Smooth muscle cell (in vitro differentiated cells): ENCODE data around the gene MYO1C. TPM values are rescaled to one million over a fixed set of nuclear protein-coding genes. Genes with fewer than 3 reads are reported as not detected.
A peak's percentile ranks its signal among the peaks of the same experiment; 100 is the strongest.

Experiments
- DNase-seq: peaks from one replicate; lab custom pipeline; 2025; ENCODE audit not compliant: unreplicated experiment; lab: John Stamatoyannopoulos, UW
- H2AFZ ChIP-seq: fragments of 200-600 bp; sonication (generic); 2 replicates; pipeline ENCODE4 v1.6.0; 2016; ENCODE audit warnings: antibody characterized with exemption, low read depth, mild to moderate bottlenecking
- H3F3A ChIP-seq: fragments of 200-600 bp; sonication (generic); 2 replicates; pipeline ENCODE4 v1.6.0; 2017; ENCODE audit warnings: antibody characterized with exemption, low read depth
- H3K27ac ChIP-seq: fragments of 200-600 bp; sonication (generic); 2 replicates; pipeline ENCODE4 v1.5.1; 2016; ENCODE audit warnings: low read depth, mild to moderate bottlenecking
- H3K27me3 ChIP-seq: fragments of 200-600 bp; sonication (generic); 2 replicates; pipeline ENCODE4 v1.6.1; 2016; ENCODE audit warnings: low read depth, mild to moderate bottlenecking
- H3K36me3 ChIP-seq: fragments of 200-600 bp; sonication (generic); 2 replicates; pipeline ENCODE4 v1.5.1; 2016; ENCODE audit warnings: low read depth
- H3K4me1 ChIP-seq: fragments of 200-600 bp; sonication (generic); 2 replicates; pipeline ENCODE4 v1.5.1; 2016; ENCODE audit warnings: low read depth
- H3K4me2 ChIP-seq: fragments of 200-600 bp; sonication (generic); 2 replicates; pipeline ENCODE4 v1.6.0; 2016; ENCODE audit warnings: mild to moderate bottlenecking
- H3K4me3 ChIP-seq: fragments of 200-600 bp; sonication (generic); 2 replicates; pipeline ENCODE4 v1.5.1; 2016; ENCODE audit warnings: mild to moderate bottlenecking
- H3K79me2 ChIP-seq: fragments of 200-600 bp; sonication (generic); 2 replicates; pipeline ENCODE4 v1.6.0; 2016; ENCODE audit warnings: low read depth, mild to moderate bottlenecking
- H3K9ac ChIP-seq: fragments of 200-600 bp; sonication (generic); 2 replicates; pipeline ENCODE4 v1.6.0; 2016; ENCODE audit warnings: low read depth
- H3K9me3 ChIP-seq: fragments of 200-600 bp; sonication (generic); replicated peaks from 2 replicates; pipeline ENCODE4 v1.5.1; 2016; ENCODE audit warnings: low read depth
- H4K20me1 ChIP-seq: fragments of 200-600 bp; sonication (generic); 2 replicates; pipeline ENCODE4 v1.6.0; 2016; ENCODE audit warnings: low read depth
- CTCF ChIP-seq: fragments of 200-600 bp; sonication (generic); IDR thresholded peaks from 2 replicates; pipeline ENCODE4 v1.5.1; 2017; ENCODE audit warnings: borderline replicate concordance, mild to moderate bottlenecking, antibody characterized with exemption; ENCODE audit not compliant: insufficient read depth, poor library complexity, severe bottlenecking
- WGBS: methylation state at CpG from one replicate; pipeline ENCODE4 v1.1.7; 2016; ENCODE audit warnings: low lambda C conversion rate; 5-methylcytosine and 5-hydroxymethylcytosine counted together
- polyA plus RNA-seq: library from polyadenylated mRNA; unstranded; fragments of >200 nt; fragmentation: Nextera tagmentation; extraction: Ambion mirVana; gene quantifications from 2 replicates; pipeline ENCODE4 v1.2.1, GENCODE V29; 2016
- total RNA-seq: library from RNA; depleted of rRNA; stranded (reverse); fragments of >200 nt; gene quantifications from 2 replicates; pipeline ENCODE4 v1.2.3, GENCODE V29; 2014

Gene MYO1C
- total and polyA plus RNA-seq, 2 experiments from 2014 or later: 80.4 to 81.5 TPM

GRCh38 chr17:1498233-1498632 lies 5.7 kb upstream of the MYO1C start:
- peak overlapping the region; percentile 53 for H3K4me2 ChIP-seq
- H3K9me3 ChIP-seq: no peaks in the 10 kb centered on the region
- 85% methylated on average over 2 of the region's 2 CpGs for WGBS
- H3K79me2 ChIP-seq: no peaks in the 10 kb centered on the region
- TF ChIP-seq CTCF: no peak
- no peaks in the 10 kb centered on the region for H3K4me1 ChIP-seq
- no peaks in the 10 kb centered on the region for H4K20me1 ChIP-seq
- H3K27me3 ChIP-seq: no peaks in the 10 kb centered on the region
- H3K27ac ChIP-seq: peak overlapping the region; percentile 88
- no peak overlapping the region for H2AFZ ChIP-seq
- DNase-seq: no peak
- H3F3A ChIP-seq: peaks cover 10% of the 10 kb centered on the region
- H3K9ac ChIP-seq: peak overlapping the region; percentile 61
- no peak overlapping the region for H3K4me3 ChIP-seq
- H3K36me3 ChIP-seq: no peaks in the 10 kb centered on the region

GRCh38 chr17:1497831-1498230 lies 5.3 kb upstream of the MYO1C start:
- no peak for TF ChIP-seq CTCF
- Histone ChIP-seq H3K4me1 (no peaks in the 10 kb centered on the region), H3K79me2 (no peaks in the 10 kb centered on the region), H3K27ac (peak overlapping the region; percentile 88), H3K36me3 (no peaks in the 10 kb centered on the region), H3K9ac (no peak overlapping the region), H3K27me3 (no peaks in the 10 kb centered on the region), H3F3A (peaks cover 10% of the 10 kb centered on the region), H2AFZ (no peak overlapping the region), H3K9me3 (no peaks in the 10 kb centered on the region), H4K20me1 (no peaks in the 10 kb centered on the region), H3K4me2 (no peak overlapping the region), H3K4me3 (no peak overlapping the region)
- no peak for DNase-seq
- 90% methylated on average over 15 of the region's 15 CpGs for WGBS

- no peaks in the 10 kb centered on the region for H3K4me1 ChIP-seq
- no peak overlapping the region for H2AFZ ChIP-seq
- TF ChIP-seq CTCF: no peak
- no peaks in the 10 kb centered on the region for H4K20me1 ChIP-seq
- DNase-seq: no peak
- H3K9ac ChIP-seq: no peak overlapping the region
- no peak overlapping the region for H3K4me3 ChIP-seq
- H3F3A ChIP-seq: peaks cover 10% of the 10 kb centered on the region
- no peak overlapping the region for H3K4me2 ChIP-seq
- H3K27me3 ChIP-seq: no peaks in the 10 kb centered on the region
- 44% methylated on average over 14 of the region's 14 CpGs for WGBS
- no peaks in the 10 kb centered on the region for H3K36me3 ChIP-seq
- no peak overlapping the region for H3K27ac ChIP-seq
- H3K79me2 ChIP-seq: no peaks in the 10 kb centered on the region
- no peaks in the 10 kb centered on the region for H3K9me3 ChIP-seq
Measured at GRCh38 chr17:1496869-1497268, 4.4 kb upstream of the MYO1C start.

- WGBS: 88% methylated on average over 14 of the region's 14 CpGs
- Histone ChIP-seq H3K79me2 (peaks cover 8% of the 10 kb centered on the region), H3K9me3 (no peaks in the 10 kb centered on the region), H3K4me1 (no peaks in the 10 kb centered on the region), H3K4me3 (no peak overlapping the region), H4K20me1 (no peaks in the 10 kb centered on the region), H3K27ac (no peak overlapping the region), H3K27me3 (no peaks in the 10 kb centered on the region), H3K9ac (no peak overlapping the region), H3K4me2 (no peak overlapping the region), H3F3A (peaks cover 10% of the 10 kb centered on the region), H3K36me3 (no peaks in the 10 kb centered on the region), H2AFZ (no peak overlapping the region)
- TF ChIP-seq CTCF: no peak
- no peak for DNase-seq
Measured at GRCh38 chr17:1495265-1495989, 2.9 kb upstream of the MYO1C start.
